GM21360 (cell line): ENCODE results near the gene CRACDL.

Source experiments
- ATAC-seq: cut with Tn5 transposase; IDR thresholded peaks from one replicate; pipeline ENCODE4 v1.9.1; 2021; ENCODE audit warnings: mild to moderate bottlenecking, moderate library complexity; ENCODE audit not compliant: unreplicated experiment

Gene CRACDL

DNA sequence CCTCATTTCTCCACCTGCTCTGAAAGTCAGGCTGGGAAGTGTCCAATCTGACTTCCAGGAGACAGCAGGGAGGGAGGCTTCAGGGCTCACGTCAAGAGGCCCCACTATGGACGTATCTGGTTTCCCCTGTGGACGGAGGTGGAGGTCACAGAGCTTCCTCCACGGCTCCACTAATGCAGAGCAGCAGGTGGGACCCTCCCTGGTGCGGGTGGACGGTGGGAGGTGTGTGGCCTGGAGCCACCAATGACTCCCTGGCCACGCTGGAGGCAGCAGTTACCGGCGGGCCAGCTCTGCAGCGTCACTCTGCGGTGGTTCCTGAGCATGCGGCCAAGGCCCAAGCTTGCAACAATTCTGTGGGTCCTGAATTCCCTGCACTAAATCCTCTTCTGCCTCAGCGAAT lies 9.0 kb downstream of the CRACDL start:
- no peak for ATAC-seq

DNA sequence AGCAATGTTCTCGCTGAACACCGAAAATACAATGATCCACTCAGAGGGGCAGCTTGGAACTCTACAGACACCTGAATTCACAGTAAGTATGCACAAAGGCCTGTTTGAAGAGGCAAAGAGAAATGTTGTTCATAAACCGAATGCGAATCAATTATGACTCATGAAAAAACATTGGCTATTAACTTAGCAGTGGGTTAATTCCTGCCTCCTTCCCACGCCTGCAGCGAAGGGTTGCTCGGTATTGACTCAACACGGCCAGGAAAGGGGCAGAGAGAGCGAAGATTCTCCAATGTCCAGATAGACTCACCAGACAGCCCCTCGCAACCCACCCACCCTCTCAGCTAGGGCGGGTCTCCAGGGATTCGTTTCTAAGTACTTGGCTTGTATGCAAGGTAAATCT lies 9.4 kb downstream of the CRACDL start:
- no peak for ATAC-seq

DNA sequence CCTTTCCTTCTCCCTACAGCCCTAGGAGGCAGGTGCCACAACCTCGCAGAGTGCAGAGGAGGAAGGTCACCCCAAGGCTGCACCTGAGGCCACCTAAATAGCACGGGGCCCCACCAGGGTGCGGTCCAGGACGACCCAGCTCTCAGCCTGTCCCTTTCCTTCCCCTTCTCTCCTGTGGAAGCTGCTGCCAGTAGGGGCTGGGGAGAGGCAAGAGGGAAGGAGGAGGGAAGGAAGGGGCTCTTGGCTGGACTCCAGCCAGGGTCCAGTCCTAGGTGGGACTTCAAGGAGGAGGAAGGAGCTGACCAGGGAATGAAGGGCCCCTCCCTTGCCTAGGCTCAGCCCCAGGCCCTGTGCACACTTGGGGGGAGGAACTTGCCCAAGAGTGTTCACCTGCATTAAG lies 11.1 kb downstream of the CRACDL start:
- ATAC-seq, result no peak

DNA sequence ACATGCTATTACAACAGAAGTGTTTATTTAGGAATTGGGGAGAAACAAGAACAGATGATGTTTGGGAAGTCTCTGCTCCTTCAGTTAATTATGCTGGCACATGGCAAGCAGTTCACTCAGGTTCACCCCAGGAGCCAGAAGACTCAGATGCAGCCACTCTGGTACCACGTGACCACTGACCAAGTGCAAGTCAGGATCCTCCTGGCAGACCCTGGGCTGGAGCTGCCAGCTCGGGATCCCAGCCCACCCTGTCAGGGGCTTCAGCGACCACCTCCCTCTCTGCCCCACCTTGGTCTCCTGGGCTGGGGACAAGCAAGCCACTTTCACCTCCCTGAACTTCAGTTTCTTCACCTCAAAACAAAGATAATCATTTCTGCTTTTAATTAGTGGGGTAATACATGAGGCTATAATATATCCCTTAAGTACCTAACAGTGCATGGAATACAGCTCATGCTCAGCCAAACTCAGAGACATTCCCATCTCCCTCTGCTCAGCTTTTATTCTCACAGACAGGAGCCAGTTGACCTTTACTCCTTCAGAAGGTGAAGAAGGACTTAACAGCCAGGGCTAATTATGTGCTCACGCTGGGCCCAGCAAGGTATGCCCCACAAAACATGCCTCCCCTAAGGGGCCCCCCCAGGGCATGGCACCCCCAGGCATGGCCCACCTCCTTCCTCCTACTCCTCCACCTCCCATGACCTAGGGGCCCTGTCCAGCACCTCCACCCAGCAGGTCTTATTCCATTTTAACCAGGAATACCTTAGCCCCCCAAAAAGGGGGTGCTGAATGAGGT lies 11.8 kb downstream of the CRACDL start:
- ATAC-seq, result no peak

DNA sequence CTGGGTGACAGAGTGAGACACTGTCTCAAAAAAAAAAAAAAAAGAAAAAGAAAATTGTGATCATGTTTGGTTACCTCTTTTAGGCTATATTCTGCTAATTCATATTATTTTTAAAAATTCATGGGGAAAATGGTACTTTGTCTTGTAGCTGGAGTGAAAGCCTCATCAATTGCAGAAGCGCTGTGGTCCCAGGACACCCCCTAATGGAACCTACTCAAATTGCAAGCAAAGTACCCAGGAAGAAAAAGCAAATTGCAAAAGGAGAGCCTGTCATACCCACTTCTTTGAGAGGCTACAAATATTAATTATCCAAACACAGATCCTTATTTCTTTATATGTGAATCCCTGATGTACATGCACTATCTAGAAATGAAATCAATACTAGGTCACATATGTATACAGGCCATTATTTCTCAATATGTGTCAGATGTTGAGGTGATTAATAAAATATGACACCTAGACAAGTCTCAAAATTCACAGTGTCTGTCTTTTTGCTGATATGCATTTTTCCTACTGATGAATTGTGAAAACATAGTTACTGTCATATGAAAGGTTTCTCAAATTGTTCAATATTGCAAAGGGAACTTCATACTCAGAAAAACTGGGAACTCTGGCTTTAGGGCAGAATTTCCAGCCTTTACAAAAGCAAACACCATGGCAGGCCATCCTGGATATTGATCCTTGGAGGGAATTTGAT lies 12.6 kb downstream of the CRACDL start:
- no peak for ATAC-seq

DNA sequence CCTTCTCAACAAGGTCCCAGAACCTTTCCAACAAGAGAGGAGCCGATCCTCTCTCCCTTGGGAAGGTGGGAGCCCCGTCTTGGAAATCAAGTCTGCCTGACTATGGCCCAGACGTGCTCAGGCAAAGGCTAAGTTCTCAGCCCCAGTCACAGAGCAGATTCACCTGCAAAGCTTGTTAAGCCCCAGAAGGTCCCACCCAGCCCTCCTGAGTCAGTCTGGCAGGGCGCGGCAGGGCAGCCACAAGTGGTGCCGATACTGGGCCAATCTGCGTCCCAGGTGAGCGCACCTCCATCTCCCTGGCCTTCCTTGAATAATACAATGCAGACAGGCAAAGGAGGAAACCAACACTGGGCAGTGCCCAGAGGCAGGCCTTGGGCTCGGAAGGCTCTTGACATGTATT lies 15.0 kb downstream of the CRACDL start:
- ATAC-seq, result no peak

DNA sequence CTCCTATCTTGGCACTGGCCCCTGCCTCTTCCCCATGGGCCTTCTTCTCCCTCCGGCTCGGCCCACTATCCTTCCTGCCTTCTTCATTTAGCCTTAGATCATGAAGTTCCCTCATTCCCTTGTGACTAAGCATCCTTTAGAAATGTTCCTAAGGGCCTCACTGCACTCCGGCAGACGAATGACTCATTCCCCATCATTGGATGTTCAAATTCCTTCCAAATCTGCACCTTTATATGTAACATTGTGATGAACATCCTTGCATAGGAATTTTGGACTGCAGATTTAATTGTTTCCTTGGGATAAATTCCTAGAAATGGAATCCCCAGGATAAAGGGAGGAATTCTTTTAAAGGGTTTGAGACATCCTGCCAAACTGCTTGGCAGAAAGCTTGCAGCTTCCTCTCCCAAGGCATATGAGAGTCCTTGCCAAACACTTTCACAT lies 19.0 kb downstream of the CRACDL start:
- ATAC-seq, result no peak

DNA sequence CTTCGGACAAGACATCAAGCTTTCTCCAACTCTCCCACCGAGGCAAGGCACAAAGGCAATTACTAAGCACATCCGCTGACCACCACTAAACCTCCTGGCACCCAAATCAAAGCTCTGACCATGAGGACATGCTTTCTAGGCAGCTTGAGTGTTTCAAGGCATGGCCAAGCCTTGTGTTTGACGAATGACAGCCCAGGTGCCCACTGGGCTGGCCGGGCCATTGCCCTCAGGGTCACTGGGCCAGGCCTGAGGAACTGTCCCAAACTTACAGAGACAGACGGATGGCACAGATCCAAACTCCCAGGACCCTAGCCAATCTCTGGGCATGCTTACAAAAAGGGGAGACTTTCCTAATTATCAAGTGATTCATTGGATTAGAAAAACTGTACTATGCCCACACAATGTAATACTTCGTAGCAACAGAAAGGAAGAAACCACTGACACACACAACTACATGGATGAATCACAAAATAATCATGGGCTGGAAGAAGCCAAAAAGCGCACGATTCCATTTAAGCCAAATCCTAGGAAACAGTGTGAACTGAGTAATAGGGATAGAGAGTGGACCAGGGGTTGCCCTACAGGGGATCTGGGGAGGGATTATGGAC lies 20.2 kb downstream of the CRACDL start:
- ATAC-seq, result no peak

DNA sequence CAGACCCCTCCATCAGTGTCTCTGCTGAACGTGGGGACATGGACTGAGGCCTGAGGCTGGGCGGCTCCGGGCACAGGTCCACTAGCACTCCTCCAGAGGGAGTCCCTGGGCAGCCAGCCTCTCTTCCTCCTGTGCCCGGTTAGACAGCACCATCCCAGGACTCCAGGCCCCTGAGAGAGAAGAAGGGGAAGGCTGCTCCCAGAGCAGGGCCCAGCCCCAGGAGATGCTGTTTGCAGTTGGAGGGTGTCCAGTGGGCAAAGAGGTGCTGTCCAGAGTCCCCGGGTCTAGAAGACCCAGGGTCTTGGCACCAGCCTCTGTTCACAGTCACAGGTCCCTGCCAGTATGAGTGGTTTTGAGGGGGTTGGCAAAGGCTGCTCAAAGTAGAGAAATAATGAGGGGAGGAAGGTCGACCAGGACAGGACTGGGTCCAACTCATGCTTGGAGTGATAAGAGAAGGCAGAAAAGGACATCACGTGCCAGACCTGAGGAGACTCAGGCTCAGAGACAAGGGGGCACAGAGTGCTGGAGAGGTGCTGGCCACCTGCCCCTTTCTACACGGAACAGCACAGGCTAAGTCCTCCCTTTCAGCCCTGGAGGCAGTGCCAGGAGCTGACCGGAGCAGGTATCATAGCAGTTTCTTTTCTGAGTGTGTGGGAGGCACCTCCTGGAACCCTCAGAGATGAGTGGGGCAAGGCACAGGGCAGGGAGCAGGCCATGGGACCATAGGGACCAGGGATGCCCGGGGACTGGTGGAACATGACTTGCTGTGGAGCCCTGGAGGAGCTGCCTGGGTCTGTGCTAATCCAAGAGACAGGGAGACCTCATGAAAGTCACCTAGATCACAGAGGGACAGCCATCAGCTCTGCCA lies 21.1 kb downstream of the CRACDL start:
- no peak for ATAC-seq

DNA sequence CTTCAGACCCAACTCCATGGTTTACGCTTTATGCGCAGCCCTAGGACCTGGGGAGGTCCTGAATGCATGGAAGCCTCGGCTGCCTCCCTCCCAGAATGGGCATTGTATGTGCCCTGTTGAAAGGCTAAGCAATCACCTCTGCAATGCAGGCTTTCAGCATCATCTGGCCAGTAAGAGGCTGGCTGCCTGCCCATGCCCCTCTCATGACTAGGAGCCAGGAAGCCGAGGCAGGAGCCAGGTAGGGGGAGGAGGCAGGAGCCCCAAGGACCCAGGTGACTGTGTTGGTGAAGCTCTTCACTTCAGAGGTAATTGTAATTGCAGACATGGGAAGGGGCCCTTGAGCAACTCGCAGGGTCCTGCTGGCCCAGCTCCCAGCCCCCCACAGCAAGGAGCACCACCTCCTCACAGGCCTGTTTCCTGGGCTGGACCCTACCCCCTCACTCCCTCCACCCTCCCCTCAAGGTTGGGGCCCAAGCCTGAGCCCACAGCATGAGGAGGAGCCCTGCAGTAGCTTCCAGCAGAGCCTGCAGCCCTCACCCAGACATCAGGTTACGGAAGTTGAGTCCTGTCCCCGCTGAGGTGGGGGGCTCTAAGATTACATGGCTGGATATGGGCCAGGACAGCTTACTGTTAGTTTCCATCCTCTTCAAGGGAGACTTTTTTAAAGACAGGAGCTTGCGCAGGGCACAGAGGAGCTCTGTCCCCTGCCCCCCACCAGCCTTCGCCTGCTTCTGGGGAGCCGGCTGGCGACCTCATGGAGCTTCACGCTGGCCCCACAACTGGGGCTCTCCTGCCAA lies 21.9 kb downstream of the CRACDL start:
- no peak for ATAC-seq

DNA sequence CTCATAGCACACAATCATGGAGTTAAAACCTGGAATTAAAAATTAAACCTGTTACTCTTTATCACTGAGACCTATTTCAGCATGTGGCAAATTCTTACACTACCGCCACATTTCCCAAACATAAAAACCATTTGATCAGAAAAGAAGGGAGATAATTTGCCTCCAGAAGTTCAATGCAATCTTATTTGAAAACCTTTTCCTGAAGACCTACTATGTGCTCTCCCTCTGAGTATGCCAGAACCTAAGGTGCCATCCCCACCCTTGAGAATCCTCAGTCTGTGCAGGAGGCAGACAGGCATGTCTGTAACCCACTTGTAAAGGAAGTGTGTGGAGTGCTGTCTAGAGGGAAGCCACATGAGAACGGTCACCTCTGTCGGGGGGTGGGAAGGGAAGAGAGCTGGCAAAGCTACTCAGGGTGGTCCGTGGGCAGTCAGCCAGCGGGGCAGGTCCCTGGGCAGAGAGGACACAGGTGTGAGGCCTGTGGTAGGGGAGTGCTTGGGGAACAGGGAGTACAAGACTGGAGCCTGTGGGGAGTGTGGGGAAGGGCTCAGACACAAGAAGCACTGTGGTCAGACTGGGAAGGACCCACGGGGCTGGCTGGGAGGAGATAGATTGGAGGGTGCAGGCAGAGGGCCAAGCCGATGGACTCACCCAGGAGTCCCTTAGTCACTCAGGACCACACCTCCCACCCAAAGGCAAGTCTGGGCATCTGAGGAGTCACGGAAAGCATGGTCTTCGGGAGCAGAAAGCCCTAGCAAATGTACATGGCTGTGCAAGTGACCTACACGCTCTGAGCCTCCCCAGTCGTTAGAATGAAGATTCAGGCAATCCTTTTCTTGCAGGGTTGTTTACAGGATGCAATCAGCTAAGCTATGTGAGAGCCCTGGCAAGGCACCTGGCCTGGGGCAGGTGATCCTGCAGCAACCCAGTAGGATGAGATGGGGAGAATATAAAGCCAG lies 22.8 kb downstream of the CRACDL start:
- ATAC-seq, result no peak

DNA sequence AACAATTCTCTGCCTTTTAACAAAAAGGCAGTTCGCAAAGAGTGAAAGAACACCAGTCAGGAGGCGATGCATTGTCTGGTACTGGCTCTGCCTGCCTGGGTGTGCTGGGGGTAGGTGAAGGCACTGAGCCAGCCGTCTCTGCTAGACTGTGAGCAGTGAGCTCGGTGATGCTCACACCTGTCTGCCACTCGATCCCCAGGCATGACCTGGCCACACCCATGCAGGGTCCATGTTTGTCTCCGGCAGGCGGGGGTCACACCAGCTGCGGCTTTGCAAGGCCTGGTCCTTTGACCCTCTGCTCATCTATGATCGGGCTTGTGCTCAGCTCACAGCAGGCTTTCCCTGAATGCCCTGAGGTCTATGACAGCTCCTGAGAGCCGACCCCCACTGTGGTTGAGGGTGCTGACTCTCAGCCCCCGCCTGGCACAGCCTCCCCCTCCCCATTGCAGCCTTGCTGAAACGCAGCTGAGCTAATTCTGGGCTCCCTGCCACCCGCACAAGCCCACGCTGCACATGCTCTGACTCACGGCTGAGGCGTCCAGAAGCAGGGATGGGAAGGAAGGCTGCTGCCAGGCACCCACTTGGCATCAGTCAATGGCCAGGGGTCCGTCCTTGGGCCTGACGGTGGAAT lies 23.7 kb downstream of the CRACDL start:
- ATAC-seq, result no peak

DNA sequence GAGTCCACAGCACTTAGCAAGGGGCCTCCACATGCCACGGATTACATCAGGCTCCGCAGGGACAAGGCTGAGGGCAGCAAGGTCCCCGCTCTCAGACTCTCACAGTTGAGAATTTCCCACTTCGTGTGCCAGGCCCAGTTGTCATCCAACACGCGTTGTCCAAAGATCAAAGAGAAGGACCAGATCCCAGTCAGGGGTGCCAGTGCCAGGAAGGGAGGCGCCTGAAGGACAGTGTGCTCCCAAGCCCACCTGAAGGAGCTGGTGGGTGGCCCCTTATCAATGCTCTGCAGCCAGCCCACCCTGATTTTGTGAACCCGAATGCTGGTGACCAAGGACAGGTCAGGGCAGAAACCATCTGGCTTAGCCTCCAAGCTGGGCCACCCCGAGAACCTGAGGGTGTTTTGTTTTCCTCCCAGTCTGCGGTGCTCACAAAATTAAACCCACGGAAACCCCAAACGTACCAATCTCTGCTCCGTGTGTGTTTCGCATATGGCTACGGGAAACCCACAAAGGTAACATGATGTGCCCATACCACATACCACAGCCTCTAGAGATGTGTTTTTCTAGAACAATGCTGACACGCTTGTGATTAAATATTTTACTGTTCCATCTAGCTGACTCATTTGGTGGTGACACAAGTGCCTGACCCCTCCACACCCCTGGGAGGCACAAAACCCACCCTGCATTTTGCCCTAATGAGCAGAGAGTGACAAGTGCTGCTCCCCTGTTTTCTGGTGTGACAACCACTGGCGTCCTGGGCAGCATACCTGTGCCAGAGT lies 24.5 kb downstream of the CRACDL start:
- no peak for ATAC-seq

DNA sequence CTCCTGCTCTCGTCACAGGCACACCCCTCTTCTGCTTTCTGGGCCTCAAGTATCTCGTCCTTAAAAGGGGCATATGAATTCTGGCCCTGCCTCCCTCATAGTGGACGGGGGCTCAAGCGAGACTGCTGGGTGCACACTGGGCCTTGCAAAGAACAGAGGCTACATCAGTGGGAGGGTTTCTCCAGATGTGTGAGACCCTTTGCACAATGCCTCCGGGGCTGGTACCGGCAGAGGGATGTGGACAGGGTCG lies 25.0 kb downstream of the CRACDL start:
- no peak for ATAC-seq

DNA sequence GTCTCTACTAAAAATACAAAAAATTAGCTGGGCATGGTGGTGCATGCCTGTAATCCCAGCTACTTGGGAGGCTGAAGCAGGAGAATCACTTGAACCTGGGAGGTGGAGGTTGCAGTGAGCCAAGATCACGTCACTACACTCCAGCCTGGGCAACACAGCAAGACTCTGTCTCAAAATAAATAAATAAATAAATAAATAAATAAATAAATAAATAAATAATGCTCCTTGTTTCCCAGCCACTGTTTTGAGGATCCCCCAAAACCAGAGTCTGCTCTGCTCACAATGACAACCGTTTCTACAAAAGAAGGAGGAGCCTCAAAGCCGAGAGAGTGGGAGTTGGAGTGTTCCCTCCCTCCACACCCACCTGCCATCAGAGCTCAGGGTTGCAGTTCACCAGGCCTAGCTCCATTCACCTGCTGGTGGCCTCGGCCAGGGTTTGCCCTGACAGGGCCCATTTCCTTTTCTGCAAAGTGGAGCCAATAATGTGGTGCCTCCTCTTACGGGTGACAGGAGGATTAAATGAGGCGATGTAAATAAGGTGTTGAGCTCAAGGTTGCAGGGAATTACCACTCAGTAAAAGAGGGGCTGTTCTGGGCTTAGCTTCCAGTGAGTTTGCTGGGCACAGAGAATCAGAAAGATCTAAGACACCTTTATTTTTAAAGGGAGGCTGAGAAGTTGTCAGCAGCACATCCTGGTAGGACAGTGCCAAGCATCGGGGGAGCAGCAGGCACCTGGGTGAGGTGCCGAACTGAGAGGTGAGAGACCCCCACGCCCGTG lies 25.5 kb downstream of the CRACDL start:
- no peak for ATAC-seq

DNA sequence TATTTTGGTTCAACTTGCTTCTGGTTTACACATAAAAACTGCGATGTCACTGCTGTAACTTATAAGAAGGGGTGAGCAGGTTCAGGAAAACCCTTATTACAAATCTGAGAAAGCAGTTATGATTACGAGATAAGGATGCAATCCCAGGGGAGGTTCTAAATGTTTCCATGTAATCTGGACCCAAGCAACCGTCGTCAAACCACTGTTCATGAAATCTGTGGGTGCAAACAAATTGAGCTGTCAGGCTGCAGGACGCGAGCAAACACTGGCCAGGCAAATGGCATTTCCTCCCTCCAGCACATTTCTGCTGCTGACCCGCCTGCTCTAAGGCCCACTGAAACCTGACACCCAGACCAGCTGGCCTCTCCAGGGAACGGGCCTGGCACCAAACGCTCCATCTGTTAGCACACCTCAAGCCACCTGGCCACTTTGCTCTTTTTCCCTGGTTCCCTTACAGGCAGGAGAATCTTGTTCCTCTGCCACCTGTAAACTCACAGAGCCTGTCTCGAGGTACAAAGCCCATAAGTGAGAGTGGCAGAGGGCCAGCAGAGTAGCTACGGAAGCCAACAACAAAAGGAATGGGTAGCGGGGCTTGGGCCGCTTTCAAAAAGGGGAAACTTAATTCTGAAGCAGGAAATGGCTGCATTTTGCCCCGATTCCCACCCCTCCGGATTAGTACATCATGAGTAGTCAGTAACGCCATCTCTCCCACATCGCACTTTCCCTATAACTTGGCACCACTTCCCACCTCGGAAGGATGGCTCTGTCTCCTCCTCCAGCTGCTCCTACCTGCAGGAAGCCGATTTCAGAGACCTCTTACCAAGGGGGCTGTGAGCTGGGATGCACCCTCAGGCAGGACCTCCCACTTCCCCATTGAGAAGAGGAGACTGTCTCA lies 26.5 kb downstream of the CRACDL start:
- ATAC-seq, result no peak

DNA sequence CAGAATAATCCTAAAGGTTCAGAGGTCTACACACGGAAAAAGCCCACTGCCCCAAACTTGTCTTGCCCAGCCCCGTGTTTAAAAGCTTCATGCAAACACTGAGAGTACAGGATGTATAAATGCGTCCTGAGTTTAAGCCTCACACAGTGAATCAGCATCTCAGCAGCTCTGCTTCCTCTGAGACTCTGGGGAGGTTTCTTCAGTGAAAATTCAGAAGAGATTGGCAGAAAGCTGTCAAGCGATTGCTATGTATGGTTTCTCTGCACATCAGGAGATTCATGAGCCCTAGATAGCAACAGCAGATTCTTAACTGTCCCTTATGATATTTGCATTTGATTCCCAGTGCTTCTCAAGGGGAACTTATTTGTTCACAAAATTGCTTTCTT lies 27.1 kb downstream of the CRACDL start:
- ATAC-seq, result no peak
